VCaP (cell line): ENCODE data around the gene TECR.
"Not testable (repeated sequence)": the region's sequence is repeated elsewhere in the genome, so short reads cannot be mapped to it uniquely, and the experiment has no call there.

Source experiments
- H3K27ac ChIP-seq: fragments of 450-650 bp; 2 replicates; pipeline ENCODE4 v1.5.1; 2017
- TF ChIP-seq, protein P1 (sequence below): fragments of 450-650 bp; conservative IDR thresholded peaks from 2 replicates; pipeline ENCODE4 v1.5.1; 2017; ENCODE audit warnings: mild to moderate bottlenecking, moderate library complexity

Gene TECR

DNA sequence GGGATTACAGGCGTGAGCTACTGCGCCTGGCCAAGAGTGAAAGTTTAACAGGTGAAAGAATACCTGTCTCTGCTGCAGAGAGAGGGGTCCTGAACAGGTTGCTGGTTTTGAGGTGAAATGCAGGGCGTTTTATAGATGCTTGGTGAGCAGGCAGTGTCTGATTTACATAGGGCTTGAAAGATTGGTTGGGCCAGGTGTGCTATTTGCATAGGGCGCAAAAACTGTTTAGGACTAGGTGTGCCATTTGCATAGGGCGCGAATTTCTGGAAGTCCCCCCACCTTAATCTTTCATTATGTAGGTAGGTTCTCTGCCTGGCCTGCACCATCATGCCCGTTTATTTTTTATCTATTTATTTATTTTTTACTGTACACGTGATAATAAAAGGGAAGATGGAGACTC, 47.0 kb downstream of the TECR start:
- TF ChIP-seq, protein P1, sequence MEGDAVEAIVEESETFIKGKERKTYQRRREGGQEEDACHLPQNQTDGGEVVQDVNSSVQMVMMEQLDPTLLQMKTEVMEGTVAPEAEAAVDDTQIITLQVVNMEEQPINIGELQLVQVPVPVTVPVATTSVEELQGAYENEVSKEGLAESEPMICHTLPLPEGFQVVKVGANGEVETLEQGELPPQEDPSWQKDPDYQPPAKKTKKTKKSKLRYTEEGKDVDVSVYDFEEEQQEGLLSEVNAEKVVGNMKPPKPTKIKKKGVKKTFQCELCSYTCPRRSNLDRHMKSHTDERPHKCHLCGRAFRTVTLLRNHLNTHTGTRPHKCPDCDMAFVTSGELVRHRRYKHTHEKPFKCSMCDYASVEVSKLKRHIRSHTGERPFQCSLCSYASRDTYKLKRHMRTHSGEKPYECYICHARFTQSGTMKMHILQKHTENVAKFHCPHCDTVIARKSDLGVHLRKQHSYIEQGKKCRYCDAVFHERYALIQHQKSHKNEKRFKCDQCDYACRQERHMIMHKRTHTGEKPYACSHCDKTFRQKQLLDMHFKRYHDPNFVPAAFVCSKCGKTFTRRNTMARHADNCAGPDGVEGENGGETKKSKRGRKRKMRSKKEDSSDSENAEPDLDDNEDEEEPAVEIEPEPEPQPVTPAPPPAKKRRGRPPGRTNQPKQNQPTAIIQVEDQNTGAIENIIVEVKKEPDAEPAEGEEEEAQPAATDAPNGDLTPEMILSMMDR = no peak
- no peak overlapping the region for H3K27ac ChIP-seq

DNA sequence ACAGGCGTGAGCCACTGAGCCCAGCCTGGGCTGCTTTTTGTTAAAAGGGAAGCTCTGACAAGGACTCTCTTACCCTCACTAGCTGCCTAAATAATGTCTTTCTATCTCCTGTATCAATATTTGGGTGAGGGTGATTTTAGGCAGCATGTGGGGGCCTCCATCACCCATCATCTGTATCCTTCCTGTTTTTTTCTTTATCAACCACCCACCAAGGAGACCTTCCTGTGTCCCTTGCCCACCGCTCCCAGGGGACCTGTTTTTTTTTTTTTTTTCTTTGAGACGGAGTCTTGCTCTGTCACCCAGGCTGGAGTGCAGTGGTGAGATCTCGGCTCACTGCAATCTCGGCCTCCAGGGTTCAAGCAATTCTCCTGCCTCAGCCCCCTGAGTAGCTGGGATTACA, 47.9 kb downstream of the TECR start:
- no peak overlapping the region for H3K27ac ChIP-seq
- TF ChIP-seq, protein P1 = no peak

DNA sequence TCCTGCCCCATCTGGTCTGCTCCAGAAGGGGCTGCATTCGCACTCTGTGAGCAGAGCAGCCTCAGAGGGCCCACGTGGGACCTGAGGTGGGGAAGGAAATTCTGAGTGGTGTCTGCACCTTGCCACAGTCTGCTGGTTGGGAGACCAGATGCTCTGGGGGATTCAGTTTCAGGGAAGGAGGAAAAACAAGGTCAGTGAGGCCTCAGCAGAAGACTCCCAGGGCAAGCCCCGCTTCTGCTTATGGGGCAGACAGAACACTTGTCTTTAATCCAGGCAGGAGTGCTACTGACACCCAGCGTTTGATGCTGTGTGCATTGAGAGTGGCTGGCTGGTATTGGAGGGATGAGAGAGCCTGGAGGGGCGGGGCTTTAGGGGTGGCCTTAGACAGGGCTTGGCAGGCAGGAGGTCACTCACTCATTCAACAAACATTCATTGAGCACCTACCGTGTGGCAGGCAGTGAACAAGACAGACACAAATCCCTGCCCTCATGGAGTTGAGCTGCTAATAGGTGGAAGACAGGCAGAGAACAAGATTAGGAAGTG, 48.6 kb downstream of the TECR start:
- H3K27ac ChIP-seq = no peak overlapping the region
- TF ChIP-seq, protein P1 = no peak

DNA sequence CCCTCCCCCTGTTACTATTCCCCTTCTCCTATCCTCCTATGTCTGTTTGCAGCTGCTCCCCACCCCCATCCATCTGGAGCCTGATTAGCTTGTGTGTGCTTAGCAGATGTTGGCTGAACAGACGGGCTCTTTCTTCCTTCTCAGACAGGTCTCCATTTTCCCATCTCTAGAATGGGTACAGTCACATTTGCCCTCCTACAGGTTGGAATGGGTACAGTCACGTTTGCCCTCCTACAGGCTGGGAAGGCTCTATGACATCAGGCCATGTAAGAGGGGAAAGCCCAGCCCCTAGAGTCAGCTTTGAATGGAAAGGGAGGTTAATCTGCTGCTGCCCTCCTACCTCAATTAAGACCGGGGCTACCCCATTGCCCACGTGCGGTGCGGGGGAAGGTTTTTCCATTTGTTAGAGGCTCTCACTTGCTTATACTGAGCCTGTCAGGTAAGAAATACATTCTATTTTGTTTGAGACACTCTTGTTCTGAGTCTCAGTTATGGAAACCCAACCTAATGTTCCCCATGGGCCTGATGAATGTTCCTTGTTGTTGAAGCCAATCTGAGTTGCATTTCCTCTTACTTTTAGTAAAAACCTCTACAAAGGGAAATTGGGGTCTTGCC, 51.3 kb downstream of the TECR start:
- no peak overlapping the region for H3K27ac ChIP-seq
- TF ChIP-seq, protein P1 = no peak

DNA sequence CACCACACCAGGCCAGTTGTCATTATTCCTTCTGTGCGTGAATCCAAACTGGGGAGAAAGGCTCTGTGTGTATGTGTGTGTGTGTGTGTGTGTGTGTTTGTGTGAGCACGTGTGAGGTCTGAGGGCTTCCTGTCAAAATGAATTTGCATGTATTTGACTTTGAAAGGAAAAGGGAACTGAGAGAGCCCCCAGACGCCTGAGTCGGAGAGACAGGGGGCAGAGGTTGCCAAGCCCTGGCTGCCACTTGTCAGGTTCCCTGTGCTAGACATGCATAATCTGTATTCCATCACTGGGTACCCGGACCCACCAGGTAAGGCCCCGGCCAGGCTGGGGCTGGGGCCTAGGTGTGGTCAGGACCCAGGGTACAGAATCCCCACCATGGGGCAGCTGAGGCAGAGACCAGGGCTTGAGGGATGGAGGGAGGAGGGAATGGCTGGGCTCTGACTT, 53.5 kb downstream of the TECR start, which contains the start of gene CLEC17A:
Gene CLEC17A (plus strand): TSS at position 191 of the 447 bp plus-strand sequence. CDS start 77 bp downstream, at position 268.
- TF ChIP-seq, protein P1 = no peak
- no peak within 1 kb of the TSS for H3K27ac ChIP-seq

DNA sequence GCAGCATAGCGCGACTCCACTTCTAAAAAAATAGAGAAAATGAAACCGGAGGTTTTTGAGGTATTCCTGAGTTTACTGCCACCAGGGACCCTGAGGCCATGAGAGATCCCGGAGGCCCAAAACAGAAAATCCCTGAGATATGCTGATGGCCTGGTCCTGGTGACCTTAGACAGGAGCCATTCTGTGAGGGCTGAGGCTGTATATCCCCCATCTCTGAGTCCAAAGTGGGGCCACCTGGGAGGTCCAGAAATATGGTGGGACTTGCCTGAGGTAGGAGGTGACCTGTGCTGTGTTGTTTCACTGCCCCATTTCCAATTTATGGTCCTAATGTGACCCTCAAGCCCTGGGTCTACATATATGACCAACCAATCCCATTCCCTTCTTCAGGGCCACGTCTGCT, 55.0 kb downstream of the TECR start:
- H3K27ac ChIP-seq = not testable (repeated sequence)

DNA sequence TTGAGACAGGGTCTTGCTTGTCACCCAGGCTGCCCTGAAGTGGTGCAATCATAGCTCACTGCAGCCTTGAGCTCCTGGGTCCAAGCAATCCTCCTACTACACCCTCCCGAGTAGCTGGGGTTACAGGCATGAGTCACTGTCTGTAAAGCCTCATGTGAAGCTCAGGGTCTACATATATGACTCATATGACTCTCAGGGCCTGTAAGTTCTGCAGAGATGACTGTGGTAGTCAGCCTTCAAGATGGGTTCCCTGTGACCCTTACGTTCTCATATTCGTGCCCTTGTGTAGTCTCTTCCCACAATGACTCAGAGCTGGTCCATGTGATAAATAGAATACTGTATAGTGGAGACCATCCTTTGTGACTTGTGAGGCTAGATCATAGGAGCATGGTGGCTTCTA, 55.8 kb downstream of the TECR start:
- H3K27ac ChIP-seq = not testable (repeated sequence)

DNA sequence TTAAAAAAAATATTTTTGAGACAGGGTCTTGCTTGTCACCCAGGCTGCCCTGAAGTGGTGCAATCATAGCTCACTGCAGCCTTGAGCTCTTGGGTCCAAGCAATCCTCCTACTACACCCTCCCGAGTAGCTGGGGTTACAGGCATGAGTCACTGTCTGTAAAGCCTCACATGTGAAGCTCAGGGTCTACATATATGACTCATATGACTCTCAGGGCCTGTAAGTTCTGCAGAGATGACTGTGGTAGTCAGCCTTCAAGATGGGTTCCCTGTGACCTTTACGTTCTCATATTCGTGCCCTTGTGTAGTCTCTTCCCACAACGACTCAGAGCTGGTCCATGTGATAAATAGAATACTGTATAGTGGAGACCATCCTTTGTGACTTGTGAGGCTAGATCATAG, 60.0 kb downstream of the TECR start:
- not testable (repeated sequence) for H3K27ac ChIP-seq

DNA sequence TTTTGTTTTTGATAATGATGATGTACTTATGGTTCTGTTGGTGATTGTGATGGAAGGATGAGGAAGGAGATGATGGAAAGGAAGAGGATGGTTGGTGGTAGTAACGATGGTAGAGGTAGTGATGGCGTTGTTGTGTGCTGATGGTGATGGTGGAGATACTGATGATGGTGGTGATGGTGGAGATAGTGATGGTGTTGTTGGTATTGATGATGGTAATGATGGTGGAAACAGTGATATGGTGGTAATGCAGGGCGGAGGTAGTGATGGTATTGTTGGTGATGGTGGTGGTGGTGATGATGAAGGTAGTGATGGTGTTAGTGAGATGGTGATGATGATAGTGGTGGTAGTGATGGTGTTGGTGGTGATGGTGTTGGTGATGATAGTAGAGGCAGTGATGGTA, 66.2 kb downstream of the TECR start:
- TF ChIP-seq, protein P1 = no peak

More for the DNA sequence above, 66.2 kb downstream of the TECR start:
- no peak overlapping the region for H3K27ac ChIP-seq
